C4-2B (cell line): ENCODE data around the gene SEMA5B.

Experiments used
- CTCF ChIP-seq: fragments of 450-650 bp; conservative IDR thresholded peaks from 2 replicates; pipeline ENCODE4 v1.5.1; 2017; ENCODE audit warnings: mild to moderate bottlenecking
- ZFX ChIP-seq: fragments of 450-650 bp; IDR thresholded peaks from 2 replicates; pipeline ENCODE4 v1.6.1; 2017

GRCh38 chr3:122998206-122998605, 29.4 kb downstream of the SEMA5B start:
- no peak for TF ChIP-seq CTCF
- no peak for TF ChIP-seq ZFX
